Subcutaneous abdominal adipose tissue (tissue), 5 donors: ENCODE measurements around the gene MEX3D.
"Not testable (repeated sequence)": the region's sequence is repeated elsewhere in the genome, so short reads cannot be mapped to it uniquely, and the experiment has no call there.

Experiments used
- H3K27ac ChIP-seq: one replicate; pipeline ENCODE4 v1.7.0; 2013; ENCODE audit warnings: low read depth, mild to moderate bottlenecking, inconsistent platforms, low read length, moderate library complexity
- H3K27me3 ChIP-seq, 5 donors: one replicate each; pipeline ENCODE4 v1.7.0; 2013; ENCODE audit warnings: low read length in 5 of 5, inconsistent platforms in 1 of 5; ENCODE audit not compliant: control insufficient read depth in 5 of 5, insufficient read depth in 4 of 5
- H3K36me3 ChIP-seq, 5 donors: one replicate each; pipeline ENCODE4 v1.7.0; 2013; ENCODE audit warnings: low read length in 5 of 5; ENCODE audit not compliant: control insufficient read depth in 5 of 5, insufficient read depth in 5 of 5
- H3K4me1 ChIP-seq, 5 donors: one replicate each; pipeline ENCODE4 v1.7.0; 2013; ENCODE audit warnings: low read length in 5 of 5, mild to moderate bottlenecking in 3 of 5, moderate library complexity in 1 of 5; ENCODE audit not compliant: control insufficient read depth in 5 of 5, insufficient read depth in 5 of 5
- H3K4me3 ChIP-seq, 5 donors: one replicate each; pipeline ENCODE4 v1.7.0; 2013; ENCODE audit warnings: low read length in 5 of 5, low read depth in 1 of 5
- H3K9ac ChIP-seq, 5 donors: one replicate each; pipeline ENCODE4 v1.7.0; 2013; ENCODE audit warnings: low read length in 5 of 5, mild to moderate bottlenecking in 4 of 5, moderate library complexity in 3 of 5
- H3K9me3 ChIP-seq, 5 donors: one replicate each; pipeline ENCODE4 v1.7.0; 2013; ENCODE audit warnings: low read length in 5 of 5; ENCODE audit not compliant: control insufficient read depth in 5 of 5
- donor health status: healthy.
- donor health status: healthy.
- donor health status: healthy.
- donor health status: healthy.
- donor health status: healthy.

Gene MEX3D

DNA sequence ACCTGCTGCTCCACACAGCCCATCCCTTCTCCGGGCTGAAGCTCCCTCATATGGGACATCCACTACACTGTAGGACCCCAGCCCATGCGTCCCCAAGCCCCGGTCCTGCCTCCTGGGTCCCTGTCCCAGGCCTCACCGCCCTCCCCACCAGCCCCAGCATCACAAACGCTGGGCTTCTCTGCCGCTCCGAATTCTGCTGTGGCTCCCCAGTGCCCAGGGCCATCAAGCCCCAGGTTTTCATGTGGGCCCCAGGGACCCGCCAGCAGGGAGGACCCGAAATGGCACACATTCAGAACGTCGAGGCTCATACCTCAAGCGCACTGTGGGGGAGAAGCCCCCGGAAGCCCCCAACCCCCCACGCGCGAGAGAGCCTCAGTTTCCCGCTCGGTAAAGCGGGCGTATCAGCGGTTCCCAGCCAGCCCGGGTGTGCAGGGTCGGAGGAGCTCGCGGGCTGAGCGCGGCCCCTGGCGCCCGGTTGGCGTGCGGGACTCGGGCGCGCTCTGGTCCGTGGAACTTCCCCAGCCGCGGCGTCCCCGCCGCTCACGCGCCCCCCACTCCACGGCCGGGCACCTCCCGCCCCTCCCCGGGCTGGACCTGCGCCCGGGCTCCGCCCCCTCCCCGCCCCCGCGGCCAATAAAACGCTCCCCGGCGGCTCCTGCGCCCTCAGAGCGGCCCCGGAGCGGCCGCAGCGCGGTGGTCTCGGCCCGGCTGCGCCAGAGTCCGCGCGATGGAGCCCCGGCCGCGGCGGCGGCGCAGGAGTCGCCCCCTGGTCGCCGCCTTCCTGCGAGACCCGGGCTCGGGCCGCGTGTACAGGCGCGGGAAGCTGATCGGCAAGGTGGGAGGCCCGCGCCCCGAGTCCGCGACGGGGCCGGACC, 44.5 kb downstream of the MEX3D start, which contains the start of gene PLK5:
Gene PLK5 (plus strand): TSS at position 666 of the 875 bp plus-strand sequence. CDS start 2,920 bp downstream, outside the sequence.
- Histone ChIP-seq H3K4me1 (peaks cover 0 to 4% (median 3%) of the 10 kb centered on the region in 5 donors), H3K36me3 (no peaks in the 10 kb centered on the region), H3K4me3 (no peak within 1 kb of the TSS), H3K27ac (no peak within 1 kb of the TSS), H3K9ac (no peak within 1 kb of the TSS), H3K27me3 (peaks cover 33 to 66% (median 55%) of the 10 kb centered on the region in 5 donors), H3K9me3 (no peaks in the 10 kb centered on the region)

DNA sequence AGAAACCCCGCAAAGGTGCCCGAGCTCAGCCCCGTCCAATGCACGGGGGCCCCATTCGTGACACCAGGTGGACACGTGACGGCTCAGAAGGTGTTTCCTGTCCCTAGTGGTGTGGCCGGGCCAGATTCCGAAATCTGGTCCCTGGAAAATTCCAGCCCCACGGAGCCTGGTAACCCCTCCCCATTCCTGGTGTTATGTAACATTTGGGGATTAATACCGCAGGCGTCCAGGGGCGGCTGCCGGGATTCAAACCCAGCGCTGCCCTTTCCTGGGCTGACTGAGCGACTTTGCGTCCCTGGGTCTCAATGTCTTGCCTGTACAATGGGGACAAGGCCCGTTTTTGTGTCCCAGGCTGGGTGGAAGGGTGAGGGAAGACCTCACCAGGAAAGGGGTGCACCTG, 45.3 kb downstream of the MEX3D start:
- H3K4me3 ChIP-seq: no peak overlapping the region
- peaks cover 0 to 4% (median 3%) of the 10 kb centered on the region in 5 donors for H3K4me1 ChIP-seq
- no peaks in the 10 kb centered on the region for H3K36me3 ChIP-seq
- no peaks in the 10 kb centered on the region for H3K9me3 ChIP-seq
- no peak overlapping the region for H3K9ac ChIP-seq
- peaks cover 31 to 72% (median 55%) of the 10 kb centered on the region in 5 donors for H3K27me3 ChIP-seq
- H3K27ac ChIP-seq: no peak overlapping the region

DNA sequence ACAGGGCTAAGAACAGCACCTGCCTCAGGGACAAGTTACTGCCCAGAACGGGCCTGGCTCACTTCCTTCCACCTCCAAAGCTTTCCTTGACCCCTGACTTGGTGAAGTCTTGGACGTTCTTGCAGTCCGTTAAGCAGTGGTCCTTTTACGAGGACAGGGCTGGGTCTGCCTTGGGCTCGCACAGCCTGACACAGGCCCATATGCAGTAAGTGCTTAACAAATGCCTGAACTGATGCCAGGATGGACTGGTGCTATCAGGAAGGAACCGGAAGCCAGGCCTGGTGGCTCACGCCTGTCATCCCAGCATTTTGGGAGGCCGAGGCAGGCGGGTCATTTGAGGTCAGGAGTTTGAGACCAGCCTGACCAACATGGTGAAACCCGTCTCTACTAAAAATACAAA, 46.1 kb downstream of the MEX3D start:
- Histone ChIP-seq H3K27ac (no peak overlapping the region), H3K27me3 (peaks cover 28 to 66% (median 50%) of the 10 kb centered on the region in 5 donors), H3K4me3 (no peak overlapping the region), H3K4me1 (peaks cover 0 to 4% (median 3%) of the 10 kb centered on the region in 5 donors), H3K9ac (no peak overlapping the region), H3K36me3 (no peaks in the 10 kb centered on the region), H3K9me3 (no peaks in the 10 kb centered on the region)

DNA sequence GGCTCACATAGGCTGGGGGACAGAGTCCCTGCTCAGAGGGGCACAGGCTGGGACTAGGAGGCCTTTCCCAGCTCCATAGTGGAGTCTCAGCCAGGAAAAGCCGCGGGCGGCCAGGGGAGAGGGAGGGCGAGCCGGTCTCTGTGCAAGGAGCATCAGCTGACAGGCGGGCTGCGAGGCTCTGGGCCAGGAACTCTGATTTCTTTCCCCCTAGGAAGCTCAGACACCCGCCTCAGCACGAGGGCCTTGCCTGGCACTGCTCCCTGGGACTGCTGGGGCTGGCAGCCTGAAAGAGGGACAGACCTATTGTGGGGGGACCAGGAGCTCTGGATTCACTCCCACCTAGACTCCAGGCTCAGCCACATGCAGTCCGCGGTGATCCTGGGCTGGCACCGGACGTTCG, 46.5 kb downstream of the MEX3D start:
- Histone ChIP-seq H3K36me3 (no peaks in the 10 kb centered on the region), H3K9ac (no peak overlapping the region), H3K27me3 (peaks cover 28 to 62% (median 48%) of the 10 kb centered on the region in 5 donors), H3K27ac (no peak overlapping the region), H3K9me3 (no peaks in the 10 kb centered on the region), H3K4me1 (peaks cover 0 to 4% (median 3%) of the 10 kb centered on the region in 5 donors), H3K4me3 (no peak overlapping the region)

DNA sequence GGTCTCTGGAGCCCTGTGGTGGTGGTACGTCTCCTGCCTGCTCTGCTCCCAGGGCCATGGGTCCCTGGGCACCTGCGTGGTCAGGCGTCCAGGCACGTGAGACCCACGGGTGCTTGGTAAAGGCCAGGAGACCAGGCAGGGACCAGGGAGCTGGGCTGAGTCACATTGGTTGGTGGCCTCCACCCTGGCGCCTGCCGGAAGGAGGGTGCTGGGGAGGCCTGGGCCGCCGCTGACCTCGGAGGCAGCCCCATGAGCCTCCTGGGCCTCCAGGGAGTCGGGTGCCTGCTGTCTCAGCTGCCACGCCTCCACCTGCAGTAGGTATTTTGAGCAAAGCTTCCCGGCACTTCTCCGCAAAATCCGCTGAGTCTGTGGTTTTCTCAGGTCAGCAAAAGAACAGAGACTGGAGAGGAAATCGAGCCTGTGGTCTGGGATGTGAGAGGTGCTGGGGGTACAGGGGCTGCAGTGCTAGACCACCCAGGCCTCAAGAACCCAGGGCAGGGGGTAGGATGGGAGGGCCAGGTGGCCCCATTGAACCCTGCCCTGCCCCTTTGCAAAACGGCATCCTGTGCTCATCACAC, 47.8 kb downstream of the MEX3D start:
- no peak overlapping the region for H3K4me3 ChIP-seq
- H3K9ac ChIP-seq: no peak overlapping the region
- H3K36me3 ChIP-seq: no peaks in the 10 kb centered on the region
- no peak overlapping the region for H3K27ac ChIP-seq
- peaks cover 16 to 61% (median 43%) of the 10 kb centered on the region in 5 donors for H3K27me3 ChIP-seq
- peaks cover 0 to 4% (median 3%) of the 10 kb centered on the region in 5 donors for H3K4me1 ChIP-seq
- peaks cover 0 to 4% (median 3%) of the 10 kb centered on the region in 5 donors for H3K9me3 ChIP-seq

DNA sequence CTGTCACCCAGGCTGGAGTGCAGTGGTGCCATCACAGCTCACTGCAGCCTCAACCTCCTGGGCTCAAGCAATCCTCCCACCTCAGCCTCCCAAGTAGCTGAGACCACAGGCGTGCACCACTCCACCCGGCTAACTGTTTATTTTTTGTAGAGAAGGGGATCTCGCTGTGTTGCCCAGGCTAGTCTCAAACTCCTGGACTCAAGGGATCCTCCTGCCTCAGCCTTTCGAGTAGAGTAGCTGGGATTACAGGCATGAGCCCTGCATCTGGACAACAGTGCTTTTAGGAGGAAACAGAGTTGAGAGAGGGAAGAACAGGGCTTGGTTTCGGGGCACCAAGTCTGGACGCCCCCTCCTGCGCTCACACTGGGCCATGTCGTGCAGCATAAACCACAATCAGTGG, 48.3 kb downstream of the MEX3D start:
- H3K9ac ChIP-seq, H3K9me3 ChIP-seq, H3K36me3 ChIP-seq, H3K27ac ChIP-seq, H3K4me1 ChIP-seq, H3K4me3 ChIP-seq: not testable (repeated sequence)
- peaks cover 16 to 61% (median 43%) of the 10 kb centered on the region in 5 donors for H3K27me3 ChIP-seq

DNA sequence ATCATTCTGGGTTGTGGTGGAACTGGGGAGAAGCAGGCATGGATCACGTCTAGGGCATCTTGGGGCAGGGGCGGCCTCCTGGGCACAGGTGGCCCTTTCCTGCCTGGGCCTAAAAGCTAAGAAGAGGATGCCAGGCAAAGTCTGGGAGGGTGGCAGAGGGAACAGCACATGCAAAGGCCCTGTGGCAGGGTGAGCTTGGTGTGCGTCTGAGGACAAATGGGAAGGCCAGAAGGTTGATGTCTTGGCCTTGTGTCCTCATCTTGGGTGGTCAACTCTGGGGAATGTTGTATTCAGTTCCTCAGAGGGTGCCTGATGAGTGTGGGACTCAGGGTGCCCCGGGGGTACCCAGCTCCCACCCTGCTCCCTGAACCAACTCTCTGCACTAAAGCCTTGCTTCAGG, 49.7 kb downstream of the MEX3D start:
- H3K27me3 ChIP-seq: peaks cover 12 to 62% (median 41%) of the 10 kb centered on the region in 5 donors
- peaks cover 0 to 2% (median 0%) of the 10 kb centered on the region in 5 donors for H3K4me1 ChIP-seq
- H3K9me3 ChIP-seq: peaks cover 0 to 4% (median 3%) of the 10 kb centered on the region in 5 donors
- no peak overlapping the region for H3K4me3 ChIP-seq
- H3K36me3 ChIP-seq: no peaks in the 10 kb centered on the region
- no peak overlapping the region for H3K9ac ChIP-seq
- H3K27ac ChIP-seq: no peak overlapping the region

DNA sequence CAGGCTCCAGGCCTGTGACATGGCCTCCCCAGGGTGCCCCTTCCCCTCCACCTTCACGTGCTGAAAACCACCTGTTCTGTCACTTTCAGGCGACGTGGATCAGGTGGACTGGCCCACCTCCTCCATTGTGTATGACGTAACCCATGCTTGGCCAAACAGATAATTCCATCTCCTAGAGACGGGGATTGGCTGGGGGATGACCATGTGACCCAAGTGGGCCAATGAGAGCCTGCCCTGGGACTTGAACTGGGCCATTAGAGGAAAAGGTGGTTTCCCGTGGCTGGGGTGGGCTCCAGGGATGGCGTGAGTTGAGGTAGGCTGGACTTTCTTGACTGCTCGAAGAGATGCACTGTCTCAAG, 51.8 kb downstream of the MEX3D start:
- H3K4me3 ChIP-seq: no peak overlapping the region
- peaks cover 0 to 4% (median 3%) of the 10 kb centered on the region in 5 donors for H3K9me3 ChIP-seq
- H3K27ac ChIP-seq: no peak overlapping the region
- peaks cover 14 to 60% (median 38%) of the 10 kb centered on the region in 5 donors for H3K27me3 ChIP-seq
- peaks cover 0 to 11% (median 2%) of the 10 kb centered on the region in 5 donors for H3K4me1 ChIP-seq
- H3K9ac ChIP-seq: no peak overlapping the region
- H3K36me3 ChIP-seq: no peaks in the 10 kb centered on the region

DNA sequence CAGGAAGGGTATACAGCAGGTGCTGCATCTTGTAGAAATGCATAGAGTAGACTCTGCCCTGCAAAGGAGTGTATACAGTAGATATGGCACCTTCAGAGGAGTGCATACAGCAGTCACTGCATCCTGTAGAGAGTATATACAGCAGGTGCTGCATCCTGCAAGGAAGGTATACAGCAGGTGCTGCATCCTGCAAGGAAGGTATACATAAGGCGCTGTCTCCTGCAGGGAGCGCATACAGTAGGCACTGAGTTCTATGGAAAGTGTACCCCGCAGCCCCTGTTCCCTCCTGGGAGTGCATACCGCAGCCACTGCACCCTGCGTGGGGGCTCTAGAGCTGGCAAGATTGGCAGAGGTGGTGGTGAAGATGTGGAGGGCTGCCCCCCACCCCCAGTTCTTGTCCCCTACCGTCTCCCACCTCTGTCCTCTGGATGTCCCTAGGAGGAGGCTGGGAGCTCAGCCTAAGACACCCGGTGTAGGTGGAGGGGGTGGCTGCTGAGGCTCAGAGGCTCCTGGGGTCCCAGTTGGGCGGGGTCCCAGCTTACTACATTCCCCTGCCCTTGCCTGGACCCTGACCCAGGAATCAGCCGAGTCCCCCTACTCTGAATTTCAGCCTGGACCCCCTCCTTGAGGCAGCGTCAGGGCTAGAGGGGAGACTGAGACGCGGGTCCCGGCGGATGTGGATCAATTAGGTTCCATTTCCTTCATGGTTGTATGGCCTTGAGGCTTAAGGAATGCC, 53.0 kb downstream of the MEX3D start:
- H3K4me3 ChIP-seq: no peak overlapping the region
- H3K36me3 ChIP-seq: no peaks in the 10 kb centered on the region
- peaks cover 0 to 11% (median 2%) of the 10 kb centered on the region in 5 donors for H3K4me1 ChIP-seq
- H3K27me3 ChIP-seq: peaks cover 14 to 57% (median 41%) of the 10 kb centered on the region in 5 donors
- no peak overlapping the region for H3K27ac ChIP-seq
- no peak overlapping the region for H3K9ac ChIP-seq
- H3K9me3 ChIP-seq: peaks cover 0 to 4% (median 3%) of the 10 kb centered on the region in 5 donors
